ENCODE data around the gene DYSF. TPM values are rescaled to one million over a fixed set of nuclear protein-coding genes. Genes with fewer than 3 reads are reported as not detected.

DYSF gene
- total and polyA plus RNA-seq, 2 donors (not counting 3 experiments of a cell fraction or from before 2014, with no cell fraction given): 50.9 to 152 TPM

DNA sequence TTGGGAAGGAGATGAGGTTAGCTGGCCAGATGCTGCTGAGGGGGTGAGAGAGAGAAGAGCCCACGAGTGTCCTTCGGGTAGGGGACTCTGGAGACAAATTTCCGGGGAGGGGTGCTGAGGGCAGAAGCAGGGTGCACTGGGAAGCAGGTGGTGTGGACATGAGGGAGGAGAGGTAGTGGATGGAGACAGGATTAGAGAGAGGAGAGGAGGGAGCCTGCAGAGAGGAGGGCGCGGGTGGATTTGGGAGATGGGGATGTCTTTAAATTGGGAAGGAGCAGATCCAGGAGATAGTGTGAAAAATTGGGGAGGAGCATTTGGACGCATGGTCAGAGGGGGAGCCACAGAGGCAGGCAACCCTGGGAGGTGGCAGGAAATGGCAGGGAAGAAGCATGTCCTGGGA lies 154.7 kb downstream of the DYSF start:
- H3K27me3 ChIP-seq (ENCODE audit: control insufficient read depth in 2 of 2, insufficient read depth in 2 of 2, low read length in 2 of 2): no peaks in the 10 kb centered on the region
- POLR2A ChIA-PET: no interaction called here
- intact Hi-C loops (cut with micrococcal nuclease): loop anchor here (5.0 to 10.0 kb wide), 2 partner anchors 153 to 544 kb away; partner anchors contain the start of gene DYSF

DNA sequence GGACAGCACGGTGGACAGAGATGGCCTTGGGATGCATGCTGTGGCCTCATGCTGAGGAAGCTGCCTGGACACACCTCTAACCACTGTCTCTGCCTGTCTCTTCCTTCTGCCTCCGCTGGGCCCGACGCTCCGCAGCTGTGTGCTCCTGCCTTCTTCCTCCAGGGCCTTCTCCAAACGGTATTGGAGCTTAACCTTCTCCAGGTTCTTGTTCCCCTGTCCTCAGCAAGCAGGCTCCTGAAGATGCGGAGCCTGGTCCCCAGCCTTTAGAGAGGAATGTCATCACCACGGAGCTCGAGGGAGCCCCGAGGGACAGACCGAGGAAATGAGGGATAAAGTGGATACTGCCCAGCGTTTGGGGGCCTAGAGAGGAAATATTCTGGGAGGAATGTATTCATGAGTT lies 155.1 kb downstream of the DYSF start:
- Histone ChIP-seq H3K9ac (replicated peaks; ENCODE audit: extremely low read depth, insufficient read depth, low read length) (no peak overlapping the region), H3K4me3 (replicated peaks in 1 of 3; ENCODE audit: insufficient read depth in 1 of 3, low read depth in 1 of 3, low read length in 3 of 3) (no peak overlapping the region), H3K27ac (ENCODE audit: insufficient read depth, low read depth, low read length) (no peak overlapping the region), H3K4me2 (ENCODE audit: insufficient read depth, low read length) (no peak overlapping the region), H3K79me2 (ENCODE audit: control insufficient read depth, insufficient read depth, low read length) (no peaks in the 10 kb centered on the region), H3K9me3 (replicated peaks; ENCODE audit: control insufficient read depth, insufficient read depth, low read length) (no peaks in the 10 kb centered on the region), H4K20me1 (replicated peaks; ENCODE audit: control insufficient read depth, extremely low read depth, insufficient read depth, low read length) (no peaks in the 10 kb centered on the region), H3K9me1 (replicated peaks; ENCODE audit: control insufficient read depth, extremely low read depth, insufficient read depth, low read length) (no peaks in the 10 kb centered on the region), H3K4me1 (ENCODE audit: control insufficient read depth, extremely low read depth, insufficient read depth, low read length) (peaks cover 38% of the 10 kb centered on the region), H3K27me3 (ENCODE audit: control insufficient read depth in 2 of 2, insufficient read depth in 2 of 2, low read length in 2 of 2) (no peaks in the 10 kb centered on the region), H2AFZ (ENCODE audit: low read depth, low read length) (no peak overlapping the region), H3K36me3 (ENCODE audit: control insufficient read depth in 2 of 2, extremely low read depth in 1 of 2, insufficient read depth in 2 of 2, low read length in 2 of 2) (peaks cover 0 to 13% of the 10 kb centered on the region in 2 experiments)
- ChIA-PET POLR2A (no interaction called here), CTCF (interaction anchor here (1.0 to 3.8 kb wide), 3 partner anchors 15 to 188 kb away, joined by 3 to 52 read pairs (median 5); no protein-coding TSS in a partner anchor)
- intact Hi-C loops (cut with micrococcal nuclease) (loop anchor here (5.0 to 10.0 kb wide), 2 partner anchors 154 to 544 kb away; partner anchors contain the start of gene DYSF), dilution Hi-C loops (cut with MboI; ENCODE audit: extremely low pct_ligation_motif_present, low sequenced_read_pairs) (no loop called here)
- no TSS peak for BruUV-seq (replicated peaks)
- FAIRE-seq (no peak), DNase-seq (ENCODE audit: low read depth, low spot score) (no peak)
- TF ChIP-seq JUN (IDR thresholded peaks at IDR 0.05; ENCODE audit: borderline replicate concordance, insufficient read depth, insufficient read length, low read depth): no peak
- TF ChIP-seq POLR2AphosphoS5 (IDR thresholded peaks at IDR 0.05; ENCODE audit: insufficient read depth, low read depth, low read length): no peak
- no peak for TF ChIP-seq FOS (IDR thresholded peaks at IDR 0.05; ENCODE audit: borderline replicate concordance, insufficient read depth, low read length)
- TF ChIP-seq MYC (IDR thresholded peaks at IDR 0.05; ENCODE audit: low read depth, low read length): no peak
- no peak for TF ChIP-seq GATA2 (IDR thresholded peaks at IDR 0.05; ENCODE audit: insufficient read depth, insufficient read length, low read depth, low read length)
- TF ChIP-seq, protein P1, sequence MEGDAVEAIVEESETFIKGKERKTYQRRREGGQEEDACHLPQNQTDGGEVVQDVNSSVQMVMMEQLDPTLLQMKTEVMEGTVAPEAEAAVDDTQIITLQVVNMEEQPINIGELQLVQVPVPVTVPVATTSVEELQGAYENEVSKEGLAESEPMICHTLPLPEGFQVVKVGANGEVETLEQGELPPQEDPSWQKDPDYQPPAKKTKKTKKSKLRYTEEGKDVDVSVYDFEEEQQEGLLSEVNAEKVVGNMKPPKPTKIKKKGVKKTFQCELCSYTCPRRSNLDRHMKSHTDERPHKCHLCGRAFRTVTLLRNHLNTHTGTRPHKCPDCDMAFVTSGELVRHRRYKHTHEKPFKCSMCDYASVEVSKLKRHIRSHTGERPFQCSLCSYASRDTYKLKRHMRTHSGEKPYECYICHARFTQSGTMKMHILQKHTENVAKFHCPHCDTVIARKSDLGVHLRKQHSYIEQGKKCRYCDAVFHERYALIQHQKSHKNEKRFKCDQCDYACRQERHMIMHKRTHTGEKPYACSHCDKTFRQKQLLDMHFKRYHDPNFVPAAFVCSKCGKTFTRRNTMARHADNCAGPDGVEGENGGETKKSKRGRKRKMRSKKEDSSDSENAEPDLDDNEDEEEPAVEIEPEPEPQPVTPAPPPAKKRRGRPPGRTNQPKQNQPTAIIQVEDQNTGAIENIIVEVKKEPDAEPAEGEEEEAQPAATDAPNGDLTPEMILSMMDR (IDR thresholded peaks at IDR 0.05; ENCODE audit: extremely low read depth in 1 of 2, insufficient read depth in 1 of 2, low read depth in 1 of 2, low read length in 2 of 2): no peak
- TF ChIP-seq, protein P2, sequence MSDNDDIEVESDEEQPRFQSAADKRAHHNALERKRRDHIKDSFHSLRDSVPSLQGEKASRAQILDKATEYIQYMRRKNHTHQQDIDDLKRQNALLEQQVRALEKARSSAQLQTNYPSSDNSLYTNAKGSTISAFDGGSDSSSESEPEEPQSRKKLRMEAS (IDR thresholded peaks at IDR 0.05; ENCODE audit: insufficient read depth, insufficient read length): no peak
- no peak for TF ChIP-seq EZH2 (IDR thresholded peaks at IDR 0.05; ENCODE audit: borderline replicate concordance, low read depth, low read length, severe bottlenecking)
- no peak for TF ChIP-seq POLR2A (IDR thresholded peaks at IDR 0.05; ENCODE audit: low read depth, low read length)

More for the DNA sequence above, 154.7 kb downstream of the DYSF start:
- Histone ChIP-seq H3K4me3 (replicated peaks in 1 of 3; ENCODE audit: insufficient read depth in 1 of 3, low read depth in 1 of 3, low read length in 3 of 3) (no peak overlapping the region), H2AFZ (ENCODE audit: low read depth, low read length) (no peak overlapping the region), H4K20me1 (replicated peaks; ENCODE audit: control insufficient read depth, extremely low read depth, insufficient read depth, low read length) (no peaks in the 10 kb centered on the region), H3K9ac (replicated peaks; ENCODE audit: extremely low read depth, insufficient read depth, low read length) (no peak overlapping the region), H3K36me3 (ENCODE audit: control insufficient read depth in 2 of 2, extremely low read depth in 1 of 2, insufficient read depth in 2 of 2, low read length in 2 of 2) (peaks cover 0 to 10% of the 10 kb centered on the region in 2 experiments), H3K4me2 (ENCODE audit: insufficient read depth, low read length) (no peak overlapping the region), H3K9me1 (replicated peaks; ENCODE audit: control insufficient read depth, extremely low read depth, insufficient read depth, low read length) (no peaks in the 10 kb centered on the region), H3K9me3 (replicated peaks; ENCODE audit: control insufficient read depth, insufficient read depth, low read length) (no peaks in the 10 kb centered on the region), H3K27ac (ENCODE audit: insufficient read depth, low read depth, low read length) (no peak overlapping the region), H3K4me1 (ENCODE audit: control insufficient read depth, extremely low read depth, insufficient read depth, low read length) (peaks cover 42% of the 10 kb centered on the region), H3K79me2 (ENCODE audit: control insufficient read depth, insufficient read depth, low read length) (no peaks in the 10 kb centered on the region)
- no TSS peak for BruUV-seq (replicated peaks)
- no peak for DNase-seq (ENCODE audit: low read depth, low spot score)
- TF ChIP-seq JUN (IDR thresholded peaks at IDR 0.05; ENCODE audit: borderline replicate concordance, insufficient read depth, insufficient read length, low read depth): no peak
- no peak for TF ChIP-seq GATA2 (IDR thresholded peaks at IDR 0.05; ENCODE audit: insufficient read depth, insufficient read length, low read depth, low read length)
- TF ChIP-seq EZH2 (IDR thresholded peaks at IDR 0.05; ENCODE audit: borderline replicate concordance, low read depth, low read length, severe bottlenecking): no peak
- TF ChIP-seq, protein P1 (IDR thresholded peaks at IDR 0.05; ENCODE audit: extremely low read depth in 1 of 2, insufficient read depth in 1 of 2, low read depth in 1 of 2, low read length in 2 of 2): no peak
- CTCF ChIA-PET: interaction anchor here (1.6 to 3.8 kb wide), 2 partner anchors 15 to 189 kb away, joined by 5 to 52 read pairs; no protein-coding TSS in a partner anchor
- dilution Hi-C loops (cut with MboI; ENCODE audit: extremely low pct_ligation_motif_present, low sequenced_read_pairs): no loop called here
- no peak for FAIRE-seq

Measured in endothelial cell of umbilical vein (primary cell).